Breast epithelium (tissue), 4 donors: ENCODE results near the gene FZD8. TPM values are rescaled to one million over a fixed set of nuclear protein-coding genes. Genes with fewer than 3 reads are reported as not detected.
A peak's percentile ranks its signal among the peaks of the same experiment; 100 is the strongest.
"Not testable (repeated sequence)": the region's sequence is repeated elsewhere in the genome, so short reads cannot be mapped to it uniquely, and the experiment has no call there.

Source experiments
- DNase-seq, 2 donors: peaks; one replicate each; pipeline ENCODE4 v3.0.0-alpha.2; 2019; ENCODE audit warnings: low spot score in 2 of 2
- H3K27ac ChIP-seq, 2 donors: fragments of 200-600 bp; sonication (generic) in 1 of 2; one replicate each; pipeline ENCODE4 v1.5.1; 2016 to 2019; ENCODE audit warnings: mild to moderate bottlenecking in 1 of 2
- H3K27me3 ChIP-seq, 2 donors: fragments of 200-600 bp; sonication (generic) in 1 of 2; one replicate each; pipeline versions ENCODE4 v1.5.1 to v1.6.0; 2017 to 2019; ENCODE audit warnings: control low read depth in 1 of 2, mild to moderate bottlenecking in 1 of 2
- H3K36me3 ChIP-seq: fragments of 200-600 bp; one replicate; pipeline ENCODE4 v1.5.1; 2019
- H3K4me1 ChIP-seq, 2 donors: fragments of 200-600 bp; sonication (generic); one replicate each; pipeline ENCODE4 v1.5.1; 2016 to 2019; ENCODE audit warnings: control low read depth in 1 of 2
- H3K4me3 ChIP-seq, 3 donors: fragments of 200-600 bp; sonication (generic); 1 replicate in 2 of 3; 2 replicates in 1 of 3; pipeline ENCODE4 v1.5.1; 2016 to 2019; ENCODE audit warnings: mild to moderate bottlenecking in 3 of 3, moderate library complexity in 2 of 3
- H3K9me3 ChIP-seq, 2 donors: fragments of 200-600 bp; sonication (generic) in 1 of 2; one replicate each; pipeline ENCODE4 v1.5.1; 2016 to 2019; ENCODE audit warnings: control low read depth in 1 of 2
- CTCF ChIP-seq, 3 donors: fragments of 450-650 bp; IDR thresholded peaks; one replicate each; pipeline ENCODE4 v1.5.1; 2016 to 2017; ENCODE audit warnings: antibody characterized with exemption in 3 of 3, mild to moderate bottlenecking in 3 of 3, moderate library complexity in 3 of 3
- POLR2A ChIP-seq: fragments of 450-650 bp; IDR thresholded peaks from one replicate; pipeline ENCODE4 v1.6.1; 2016; ENCODE audit warnings: antibody characterized with exemption, mild to moderate bottlenecking, moderate library complexity
- POLR2AphosphoS5 ChIP-seq, 3 donors: sonication (generic); formaldehyde crosslinking; IDR thresholded peaks; one replicate each; pipeline ENCODE4 v1.6.1; 2017; ENCODE audit warnings: antibody characterized with exemption in 3 of 3
- intact Hi-C: fragments of 100-400 bp; cut with DNase I; formaldehyde crosslinking; loops from one replicate; pipeline ENCODE4 v1.15.1; 2023; ENCODE audit warnings: low total_unique reads
- total RNA-seq, 3 donors: library from RNA; depleted of rRNA; stranded (reverse); fragments of >200 nt; gene quantifications; one replicate each; pipeline ENCODE4 v1.1.0, GENCODE V29; 2016

Gene FZD8, protein sequence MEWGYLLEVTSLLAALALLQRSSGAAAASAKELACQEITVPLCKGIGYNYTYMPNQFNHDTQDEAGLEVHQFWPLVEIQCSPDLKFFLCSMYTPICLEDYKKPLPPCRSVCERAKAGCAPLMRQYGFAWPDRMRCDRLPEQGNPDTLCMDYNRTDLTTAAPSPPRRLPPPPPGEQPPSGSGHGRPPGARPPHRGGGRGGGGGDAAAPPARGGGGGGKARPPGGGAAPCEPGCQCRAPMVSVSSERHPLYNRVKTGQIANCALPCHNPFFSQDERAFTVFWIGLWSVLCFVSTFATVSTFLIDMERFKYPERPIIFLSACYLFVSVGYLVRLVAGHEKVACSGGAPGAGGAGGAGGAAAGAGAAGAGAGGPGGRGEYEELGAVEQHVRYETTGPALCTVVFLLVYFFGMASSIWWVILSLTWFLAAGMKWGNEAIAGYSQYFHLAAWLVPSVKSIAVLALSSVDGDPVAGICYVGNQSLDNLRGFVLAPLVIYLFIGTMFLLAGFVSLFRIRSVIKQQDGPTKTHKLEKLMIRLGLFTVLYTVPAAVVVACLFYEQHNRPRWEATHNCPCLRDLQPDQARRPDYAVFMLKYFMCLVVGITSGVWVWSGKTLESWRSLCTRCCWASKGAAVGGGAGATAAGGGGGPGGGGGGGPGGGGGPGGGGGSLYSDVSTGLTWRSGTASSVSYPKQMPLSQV
- total RNA-seq, result 1 to 10 TPM; 2.9 to 9.5 (median 3.0) TPM

GRCh38 chr10:35642035-35642792 lies at the start of gene FZD8:
Gene FZD8 (minus strand): TSS chr10:35642296. CDS start chr10:35641429, 867 bp downstream.
- Histone ChIP-seq H3K4me1 (no peaks in the 10 kb centered on the region), H3K27me3 (no peaks in the 10 kb centered on the region), H3K27ac (peak within 1 kb of the TSS; percentile 85 to 90), H3K9me3 (no peaks in the 10 kb centered on the region), H3K36me3 (no peaks in the 10 kb centered on the region), H3K4me3 (peak within 1 kb of the TSS; percentile 65 to 92 (median 86))
- DNase-seq, result peak; percentile 89 to 90
- intact Hi-C loops, result no loop called here
- TF ChIP-seq POLR2AphosphoS5 (IDR thresholded peaks at IDR 0.05), result peak; percentile 55 to 74 (median 61)
- TF ChIP-seq CTCF (IDR thresholded peaks at IDR 0.05), result no peak
- TF ChIP-seq POLR2A, result peak; percentile 61

GRCh38 chr10:35691522-35692236 lies 49.6 kb upstream of the FZD8 start:
- no peak for DNase-seq

GRCh38 chr10:35690534-35690933 lies 48.4 kb upstream of the FZD8 start:
- H3K36me3 ChIP-seq, result no peaks in the 10 kb centered on the region
- H3K27ac ChIP-seq, result no peak overlapping the region
- no peak for DNase-seq
- H3K27me3 ChIP-seq, result no peaks in the 10 kb centered on the region
- no peaks in the 10 kb centered on the region for H3K4me1 ChIP-seq
- H3K9me3 ChIP-seq, result no peaks in the 10 kb centered on the region
- intact Hi-C loops, result no loop called here
- no peak overlapping the region for H3K4me3 ChIP-seq
- no peak for TF ChIP-seq POLR2A
- no peak for TF ChIP-seq CTCF (IDR thresholded peaks at IDR 0.05)
- TF ChIP-seq POLR2AphosphoS5 (IDR thresholded peaks at IDR 0.05), result no peak

More at GRCh38 chr10:35691522-35692236, 49.6 kb upstream of the FZD8 start:
- Histone ChIP-seq H3K4me3 (no peak overlapping the region), H3K36me3 (no peaks in the 10 kb centered on the region), H3K4me1 (no peaks in the 10 kb centered on the region), H3K9me3 (no peaks in the 10 kb centered on the region), H3K27ac (no peak overlapping the region), H3K27me3 (no peaks in the 10 kb centered on the region)
- intact Hi-C loops, result no loop called here
- TF ChIP-seq POLR2AphosphoS5 (IDR thresholded peaks at IDR 0.05) (no peak), POLR2A (no peak), CTCF (IDR thresholded peaks at IDR 0.05) (no peak)

GRCh38 chr10:35685858-35686257 lies 43.8 kb upstream of the FZD8 start:
- H3K27ac ChIP-seq, H3K9me3 ChIP-seq, H3K36me3 ChIP-seq, H3K4me3 ChIP-seq, H3K27me3 ChIP-seq, H3K4me1 ChIP-seq, intact Hi-C loops, DNase-seq: not testable (repeated sequence)

DNA sequence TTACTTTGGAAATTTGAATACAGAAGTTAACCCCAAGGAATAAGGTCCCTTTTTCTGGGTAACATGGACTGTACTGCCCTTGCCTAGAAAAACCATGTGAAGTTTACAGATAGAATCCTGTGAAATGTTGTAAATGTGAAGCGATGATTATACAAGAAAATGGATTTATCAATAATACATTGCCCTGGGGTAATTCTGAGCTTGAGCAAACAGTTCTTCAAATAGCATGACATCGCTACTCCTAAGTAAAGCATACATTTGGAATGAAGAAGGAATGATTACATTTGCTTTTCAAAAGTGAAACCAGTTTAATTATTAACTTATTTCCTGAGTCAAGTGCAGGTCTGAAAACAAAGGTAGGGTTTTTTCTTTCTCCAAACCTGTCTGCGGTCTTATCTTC lies 43.3 kb upstream of the FZD8 start:
- Histone ChIP-seq H3K4me3 (no peak overlapping the region), H3K4me1 (no peaks in the 10 kb centered on the region)

More for the DNA sequence above, 43.3 kb upstream of the FZD8 start:
- no peak overlapping the region for H3K27ac ChIP-seq
- no peak for DNase-seq
- no peaks in the 10 kb centered on the region for H3K36me3 ChIP-seq
- H3K9me3 ChIP-seq, result no peaks in the 10 kb centered on the region
- intact Hi-C loops, result no loop called here
- no peaks in the 10 kb centered on the region for H3K27me3 ChIP-seq
- no peak for TF ChIP-seq CTCF (IDR thresholded peaks at IDR 0.05)
- no peak for TF ChIP-seq POLR2AphosphoS5 (IDR thresholded peaks at IDR 0.05)
- TF ChIP-seq POLR2A, result no peak
